M059J (cell line): Measurements from ENCODE around the gene NGDN. TPM values are rescaled to one million over a fixed set of nuclear protein-coding genes. Genes with fewer than 3 reads are reported as not detected.

ENCODE experiments used
- DNase-seq: peaks from one replicate; pipeline ENCODE4 v3.0.0-alpha.2; 2012; ENCODE audit warnings: low read depth
- total RNA-seq: library from RNA; depleted of rRNA; stranded (reverse); fragments of >200 nt; shearing (Covaris generic); gene quantifications from 2 replicates; pipeline ENCODE4 v1.2.3, GENCODE V29; 2014

The NGDN gene
- total RNA-seq, 1 experiment from 2014 or later, result 46.4 TPM

DNA sequence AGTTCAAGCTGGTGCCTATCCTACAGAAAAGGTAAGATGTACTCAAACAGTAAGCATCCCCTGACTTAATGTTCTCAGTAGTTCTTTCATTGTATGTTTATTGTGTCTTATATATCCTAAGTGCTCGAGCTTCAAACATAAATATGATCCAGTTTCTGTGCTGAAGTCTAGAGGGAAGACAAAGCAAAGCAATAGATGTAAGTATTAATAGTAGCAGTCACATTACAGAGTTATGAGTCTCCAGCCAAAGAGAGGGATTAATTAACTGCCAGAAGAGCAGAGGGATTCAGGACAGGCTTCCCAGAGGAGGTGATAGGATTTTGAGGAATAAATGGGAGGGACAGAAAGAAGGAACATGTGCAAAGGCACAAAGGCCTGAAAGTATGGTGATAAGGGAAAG is 1.4 kb downstream of the NGDN start:
- DNase-seq, result no peak

DNA sequence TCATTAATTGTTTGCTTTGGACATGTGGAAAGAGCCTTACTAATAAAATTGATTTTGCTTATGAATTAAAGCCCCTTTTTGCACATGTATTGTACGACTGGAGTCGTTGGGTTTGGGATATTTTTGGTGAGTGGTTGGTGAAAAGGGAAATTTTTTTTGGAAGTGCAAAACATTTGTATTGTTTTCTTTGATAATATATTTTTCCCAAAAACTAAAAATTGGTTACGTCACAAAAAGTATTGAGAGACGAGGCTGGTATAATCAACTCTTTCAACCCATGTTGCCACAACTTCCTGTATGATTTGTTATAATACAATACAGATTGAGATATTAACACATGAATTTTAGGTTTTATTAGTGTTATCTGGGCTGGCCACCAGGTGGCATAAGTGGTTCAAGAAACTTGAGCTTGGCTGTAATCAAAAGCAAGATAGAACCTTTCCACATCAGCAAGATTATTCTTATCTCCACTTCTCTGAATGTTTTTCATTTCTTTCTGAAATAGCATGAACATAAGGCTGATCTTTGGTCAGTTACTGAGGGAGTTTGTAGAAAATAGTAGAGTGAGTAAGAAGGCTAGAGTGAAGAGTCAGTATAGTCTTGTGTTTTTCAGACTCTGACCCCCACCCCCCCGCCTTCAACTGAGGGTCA is 8.7 kb downstream of the NGDN start:
- DNase-seq, result peak; percentile 49

DNA sequence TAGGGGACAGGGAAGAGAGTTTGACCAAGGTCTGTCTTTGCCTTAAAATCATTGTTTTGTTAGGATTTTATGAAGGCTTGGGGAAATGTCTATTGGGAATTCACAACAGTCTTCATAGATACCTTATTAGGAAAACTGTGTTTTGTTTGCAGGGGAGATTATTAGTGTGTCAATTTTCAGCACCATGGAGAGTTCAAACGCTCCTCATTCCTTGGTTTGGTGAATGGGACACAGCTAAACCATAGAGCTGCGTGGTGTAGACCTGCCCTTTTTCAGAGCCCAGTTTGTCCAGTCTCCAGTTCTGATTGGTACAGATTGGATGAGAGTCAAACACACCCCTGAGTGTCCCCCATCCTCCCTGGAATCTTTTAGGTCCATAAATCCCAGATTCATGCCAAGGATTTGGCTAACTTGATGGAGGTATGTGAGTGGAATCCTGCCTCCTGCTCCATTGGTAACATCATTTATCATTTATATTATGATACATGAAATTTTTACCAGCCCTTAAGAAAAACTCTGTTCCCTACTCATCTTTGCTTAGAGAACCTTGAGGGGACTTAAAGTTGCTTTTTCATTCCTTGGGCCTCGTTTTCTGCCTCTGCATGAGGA is 12.0 kb downstream of the NGDN start:
- peak; percentile 40 for DNase-seq

DNA sequence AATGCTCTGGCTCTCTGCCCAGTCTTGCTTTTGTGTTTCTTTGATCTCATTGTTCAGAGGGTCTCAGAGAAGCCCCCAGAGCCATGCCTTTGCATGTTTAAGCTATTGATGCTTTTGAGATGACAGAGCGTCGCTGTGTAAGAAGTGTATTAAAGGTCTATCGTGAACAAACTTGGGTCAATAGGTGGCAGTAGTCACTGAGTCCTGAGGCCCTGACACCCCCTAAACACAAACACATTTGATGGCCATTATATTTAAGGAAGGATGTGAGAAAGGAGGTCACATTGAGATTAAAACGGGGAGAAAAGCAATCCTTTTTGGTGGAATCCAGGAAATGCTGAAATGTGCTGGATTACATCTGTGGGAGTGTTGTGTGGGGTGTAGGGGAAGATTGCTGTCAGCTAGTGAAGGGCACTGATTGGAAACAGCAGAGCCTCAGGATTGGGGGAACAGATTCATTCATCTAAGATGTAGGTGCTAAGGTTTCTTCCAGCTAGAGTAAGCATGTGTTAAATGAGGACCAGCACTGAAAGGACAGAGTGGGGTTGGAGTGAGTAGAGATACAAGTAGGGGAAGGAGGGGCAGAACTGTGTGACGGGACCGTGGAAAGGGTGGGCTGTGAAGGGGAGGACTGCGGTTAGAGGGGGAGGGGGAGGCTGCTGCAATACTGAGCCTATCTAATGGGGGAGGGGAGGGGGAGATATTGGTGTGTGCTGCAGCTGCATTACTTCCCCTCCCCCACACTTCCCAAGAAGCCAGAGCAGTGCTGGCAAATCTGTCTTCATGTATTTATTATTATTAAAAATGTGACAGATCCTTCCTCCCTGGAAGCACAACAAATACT is 12.7 kb downstream of the NGDN start:
- no peak for DNase-seq

DNA sequence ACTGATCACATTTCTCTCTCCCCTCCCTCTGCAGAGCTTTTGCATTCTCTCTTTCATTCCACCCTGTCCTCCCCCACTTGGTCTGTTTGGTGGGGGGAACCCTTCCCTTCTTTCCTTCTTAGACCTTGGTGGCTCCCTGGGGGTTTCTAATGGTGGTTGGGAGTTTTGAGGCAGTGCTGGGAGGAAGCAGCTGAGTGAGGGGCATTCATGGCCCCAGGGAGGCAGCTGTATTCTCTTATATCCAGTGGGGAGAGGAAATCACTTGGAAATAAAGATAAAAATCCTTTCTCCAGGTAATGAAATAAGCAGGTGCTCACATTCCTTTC is 13.3 kb downstream of the NGDN start:
- DNase-seq, result no peak

DNA sequence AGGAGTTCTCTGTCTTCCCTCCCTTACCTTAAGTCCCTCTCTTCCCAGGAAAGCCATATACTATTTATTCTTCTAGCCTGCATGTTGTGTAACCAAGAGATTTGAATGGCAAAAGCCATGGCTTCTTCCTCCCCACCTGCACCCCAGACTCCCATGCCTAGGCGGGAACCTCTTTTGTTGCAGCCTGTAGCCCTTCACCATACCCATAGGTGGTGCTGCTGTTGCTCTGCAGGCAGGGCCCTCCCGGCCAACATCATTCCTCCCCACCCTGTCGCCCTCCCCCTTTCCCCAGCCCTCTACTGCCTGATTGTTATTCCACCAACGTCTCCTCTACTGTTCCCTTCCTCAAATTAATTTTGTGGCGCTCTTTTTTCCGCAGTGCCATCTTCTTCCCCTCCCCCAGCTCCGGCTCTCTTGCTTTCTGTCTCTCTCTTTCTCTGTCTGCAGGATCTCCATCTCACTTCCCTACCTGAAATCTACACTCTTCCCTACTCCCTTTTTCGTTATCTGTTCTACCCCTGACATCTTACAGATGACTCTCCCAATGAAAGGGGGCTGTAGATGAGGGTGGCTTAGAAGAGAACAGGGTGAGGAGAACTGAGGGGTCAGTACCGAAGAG is 13.8 kb downstream of the NGDN start:
- no peak for DNase-seq

DNA sequence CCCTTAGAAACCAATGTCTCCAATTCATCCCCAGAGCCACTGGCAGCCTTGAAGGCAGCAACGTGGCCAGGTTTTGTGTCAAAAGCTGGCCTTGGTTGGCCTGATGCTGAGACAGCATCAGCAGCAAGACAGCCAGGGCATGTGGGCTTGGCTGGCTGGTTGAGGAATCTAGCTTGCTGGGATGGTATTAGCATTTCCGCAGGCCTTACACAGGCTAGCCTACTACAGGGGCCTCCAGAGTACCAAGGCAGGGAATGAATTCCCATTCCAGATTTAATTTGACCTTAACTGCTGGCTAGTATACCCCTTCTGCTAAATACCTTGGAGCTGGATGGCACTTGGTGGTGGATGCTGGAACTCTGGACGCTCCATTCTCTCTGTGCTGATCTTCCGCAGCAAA is 15.8 kb downstream of the NGDN start:
- no peak for DNase-seq

DNA sequence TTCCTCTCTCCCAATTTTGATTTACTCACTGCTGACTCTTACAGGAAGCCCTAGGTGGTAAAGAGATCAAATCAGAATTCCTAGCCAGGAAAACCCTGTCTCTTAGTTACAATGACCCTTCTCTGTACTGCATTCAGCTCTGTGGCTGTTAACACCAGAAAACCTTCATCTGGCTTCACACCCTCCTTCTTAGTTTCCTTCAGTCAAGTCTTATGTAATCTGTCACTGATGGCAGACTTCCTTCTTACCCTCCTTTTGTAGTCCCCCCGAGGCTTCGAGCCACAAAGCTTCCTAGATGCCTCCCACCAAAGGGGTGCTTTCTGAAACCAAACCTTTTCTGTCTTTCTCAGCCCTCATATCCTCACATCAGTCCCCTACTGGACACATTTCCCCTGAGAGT is 16.5 kb downstream of the NGDN start:
- no peak for DNase-seq

DNA sequence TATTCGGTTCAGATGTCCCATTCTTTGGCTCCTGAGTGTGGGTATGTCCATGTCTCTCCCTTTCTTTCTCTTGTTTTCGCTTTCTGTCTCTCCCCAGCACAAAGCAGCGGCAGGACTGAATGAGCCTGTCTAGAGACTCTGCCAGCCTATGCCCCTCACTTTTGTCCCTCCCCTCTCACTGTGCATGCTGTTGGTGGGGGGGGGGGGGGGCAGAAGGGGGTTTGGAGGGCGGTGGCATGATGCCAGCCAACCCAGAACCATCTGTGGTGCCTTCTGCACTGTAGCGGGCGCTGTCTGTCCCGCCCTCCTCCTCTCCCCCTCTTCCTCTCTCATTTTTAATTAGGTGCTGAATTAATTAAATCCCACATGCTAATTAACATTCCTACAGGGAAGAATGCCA is 17.7 kb downstream of the NGDN start:
- no peak for DNase-seq

DNA sequence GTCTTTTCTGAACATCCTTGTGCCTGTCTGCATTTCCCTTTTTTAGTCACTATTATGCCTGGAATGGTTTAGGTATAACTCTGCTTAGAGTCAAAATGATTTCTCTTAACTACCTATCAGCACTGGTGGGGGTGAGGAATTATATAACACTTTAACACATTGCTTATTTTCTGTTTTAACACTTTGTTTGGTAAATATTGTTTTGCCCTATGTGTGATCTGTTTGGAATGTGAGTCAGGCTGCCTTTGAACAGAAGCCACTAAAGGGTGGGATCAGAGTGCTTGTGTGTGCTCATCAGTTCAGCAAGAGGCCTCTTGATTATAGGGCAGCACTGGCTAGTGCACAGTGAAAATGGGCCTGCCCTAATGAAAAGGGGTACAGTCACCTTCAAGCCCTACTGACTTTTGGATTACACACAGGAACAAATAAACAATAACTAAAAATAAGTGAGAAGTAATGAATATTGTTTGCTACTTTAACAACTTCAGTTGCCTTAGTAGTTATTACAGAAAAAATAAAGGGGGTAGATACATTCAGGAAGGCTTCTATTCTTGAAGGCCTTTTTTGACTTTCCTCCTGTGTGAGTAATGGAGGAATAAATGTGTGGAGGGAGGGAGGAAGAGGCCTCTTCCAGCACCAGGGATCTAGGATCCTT is 23.2 kb downstream of the NGDN start:
- DNase-seq, result no peak

DNA sequence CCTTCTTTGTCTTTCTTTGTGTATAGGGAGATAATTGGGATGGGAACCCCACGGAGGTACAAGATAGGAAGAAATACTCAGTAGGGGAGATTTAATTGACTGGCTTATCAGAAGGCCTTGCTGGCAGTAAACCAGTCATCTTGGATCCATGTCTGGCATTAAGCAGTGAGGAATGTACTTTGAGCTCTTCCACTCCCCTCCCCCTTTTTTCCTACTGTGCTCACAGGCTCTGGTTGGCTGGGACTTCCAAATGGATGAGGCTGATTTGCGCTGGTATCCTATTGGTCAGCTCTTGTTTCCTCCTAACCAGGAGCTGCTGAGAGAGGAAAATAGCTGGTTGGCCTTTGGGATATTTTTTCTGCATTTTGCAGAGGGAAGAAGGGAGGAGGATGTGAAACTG is 24.7 kb downstream of the NGDN start:
- no peak for DNase-seq

DNA sequence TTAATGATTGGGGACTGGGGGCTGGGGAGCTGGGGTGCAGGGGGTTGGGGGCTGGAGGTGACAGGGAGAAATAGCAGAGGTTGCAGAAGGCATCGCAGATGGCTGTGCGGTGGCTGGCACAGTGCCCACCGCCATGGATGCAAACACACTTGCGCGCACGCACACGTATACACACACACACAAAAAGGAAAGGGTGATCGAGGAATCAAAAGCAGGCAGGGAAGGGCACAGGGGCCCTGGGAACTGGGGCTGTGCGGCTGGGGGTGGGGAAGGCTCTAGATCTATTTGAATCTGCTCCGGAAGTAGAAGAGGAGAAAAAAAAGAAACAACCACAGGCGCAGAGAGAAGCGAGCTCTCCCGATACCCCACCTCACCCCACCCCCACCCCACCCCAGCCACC is 42.7 kb downstream of the NGDN start:
- DNase-seq, result no peak

DNA sequence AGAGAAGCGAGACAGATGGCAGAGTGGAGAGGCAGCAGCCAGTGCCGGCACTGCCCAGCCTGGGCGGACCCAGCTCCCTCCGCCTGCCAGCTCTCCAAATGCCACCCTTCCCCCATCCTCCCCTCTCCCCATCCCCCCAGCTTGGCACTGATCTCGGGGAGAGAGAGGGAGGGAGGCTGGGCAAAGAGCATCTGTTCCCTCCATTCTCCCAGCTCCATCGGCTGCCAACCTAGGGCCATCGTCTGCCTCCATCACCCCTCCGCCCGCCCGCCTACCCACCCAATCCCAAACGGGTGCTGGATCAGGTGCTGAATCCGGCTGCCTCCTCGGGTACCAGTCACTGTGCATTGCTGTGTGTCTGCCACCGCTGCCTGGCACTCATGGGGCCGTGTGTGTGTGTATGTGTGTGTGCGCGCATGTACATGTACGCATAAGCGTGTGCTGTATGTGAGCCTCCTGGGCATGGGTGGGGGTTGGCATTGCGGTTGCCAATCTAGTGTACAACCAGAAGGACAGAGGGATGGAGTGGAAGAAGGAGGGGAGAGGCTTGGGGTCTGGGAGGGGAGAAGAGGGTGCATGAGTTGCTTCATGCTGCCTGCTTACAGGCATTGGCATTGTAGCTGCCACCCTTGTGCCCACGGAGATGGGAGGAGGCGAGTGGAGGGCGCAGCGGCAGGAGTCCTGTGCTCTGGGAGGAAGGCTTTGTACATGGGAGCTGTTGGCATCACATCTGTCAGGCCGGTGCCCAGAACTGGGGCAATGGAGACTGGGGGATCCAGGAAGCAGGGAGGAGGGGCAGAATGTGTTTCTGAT is 43.7 kb downstream of the NGDN start:
- DNase-seq, result no peak

DNA sequence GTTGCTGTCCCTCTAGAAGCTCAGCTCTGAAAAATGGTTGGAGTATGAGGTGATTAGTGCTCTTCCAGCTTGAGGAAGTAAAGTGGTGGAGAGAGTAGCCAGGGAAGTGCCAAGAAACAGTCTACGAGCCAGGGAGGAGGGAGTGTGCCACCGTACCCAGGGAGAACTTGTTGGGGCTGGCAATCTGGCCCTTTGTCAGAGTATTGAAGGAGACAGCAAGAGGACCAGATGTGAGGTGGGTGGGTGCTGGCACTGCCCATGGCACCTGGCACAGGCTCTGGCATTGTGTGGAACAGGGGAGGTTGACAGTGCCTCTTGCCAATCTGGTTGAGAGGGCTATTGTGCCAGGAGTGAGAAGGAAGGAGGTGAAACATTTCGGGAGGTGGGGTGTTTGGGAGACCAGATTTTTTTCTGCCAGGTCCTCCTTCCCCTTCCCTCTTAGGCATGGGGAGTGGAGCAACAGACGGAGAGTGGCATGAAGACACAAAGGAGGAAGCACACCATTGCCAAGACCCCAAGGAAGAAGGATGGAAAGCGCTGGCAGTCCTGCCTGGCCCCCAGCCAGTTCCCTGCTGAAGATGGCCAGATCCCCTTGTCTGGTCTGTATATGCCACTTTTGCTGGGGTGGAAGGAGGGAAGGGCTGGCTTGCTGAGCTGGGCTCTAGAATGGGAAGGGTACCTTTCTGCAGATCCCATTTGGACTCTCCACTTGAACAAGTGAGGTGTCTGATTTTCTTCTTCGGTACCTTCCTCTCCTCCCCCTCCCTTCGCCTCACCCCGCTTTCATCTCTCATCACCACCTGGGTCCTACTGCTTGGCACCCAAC is 44.5 kb downstream of the NGDN start:
- DNase-seq, result no peak

DNA sequence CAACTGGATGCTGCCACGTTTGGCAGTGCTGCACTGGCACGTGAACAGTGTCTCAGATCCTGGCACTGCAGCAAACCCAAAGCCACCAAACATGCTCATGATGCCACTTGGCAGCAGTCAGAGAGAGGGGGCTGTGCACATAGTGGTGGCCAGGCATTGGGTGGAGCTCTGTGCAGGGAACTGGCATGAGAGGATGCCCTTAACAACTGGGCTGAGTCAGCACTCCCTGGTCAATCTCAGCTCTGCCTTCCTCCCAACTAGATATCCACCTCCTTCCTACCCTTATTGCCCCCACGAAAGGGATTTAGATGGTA is 45.1 kb downstream of the NGDN start:
- no peak for DNase-seq

DNA sequence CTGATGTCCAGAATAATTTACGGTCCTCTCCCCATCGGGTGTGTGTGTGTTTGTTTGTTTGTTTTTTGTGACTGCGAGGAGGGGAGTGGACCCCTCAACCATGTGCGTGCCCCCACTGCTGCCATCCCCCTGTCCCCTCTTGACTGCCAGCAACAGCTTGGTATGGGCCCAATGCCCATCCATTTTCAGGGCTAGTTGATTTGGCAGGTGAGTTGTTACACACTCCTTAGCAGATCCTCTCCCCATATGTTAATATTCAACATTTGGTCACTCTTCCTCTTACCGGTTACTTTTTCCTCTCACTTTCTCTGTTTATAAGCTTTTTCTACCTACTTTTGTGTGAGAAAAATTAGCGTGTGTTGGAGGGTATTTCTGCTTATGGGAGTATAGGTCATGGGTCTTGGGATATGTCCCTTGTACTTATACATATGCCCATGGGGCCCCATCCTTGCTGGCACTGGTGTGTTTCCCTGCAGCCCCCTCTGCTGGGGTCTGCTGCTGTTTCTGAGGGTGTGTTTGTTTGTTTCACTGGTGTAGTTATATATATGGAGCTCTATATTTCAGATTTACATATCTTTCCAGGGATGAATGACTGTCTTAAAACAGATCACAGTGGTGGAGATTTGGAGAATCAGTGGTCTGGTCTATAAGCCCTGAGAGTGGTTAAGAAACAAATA is 48.3 kb downstream of the NGDN start:
- no peak for DNase-seq

DNA sequence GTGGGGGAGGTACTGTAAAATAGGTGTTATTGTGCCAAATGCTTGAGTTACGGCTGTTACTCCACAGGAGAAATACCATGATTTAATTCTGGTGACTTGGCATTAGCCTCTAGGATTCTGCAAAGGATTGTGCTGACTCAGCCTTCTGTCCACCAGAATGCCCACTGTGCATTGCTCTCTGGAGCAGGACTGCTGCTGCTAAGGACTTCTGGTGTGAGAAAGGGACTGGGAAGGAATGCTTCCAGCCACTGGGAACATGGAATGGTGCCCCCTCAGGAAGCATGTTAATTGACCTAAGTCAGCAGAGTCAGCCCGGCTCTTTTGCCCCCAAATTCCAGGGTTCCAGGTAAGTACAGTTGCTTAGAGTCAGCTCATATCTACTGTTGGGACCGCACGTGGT is 49.2 kb downstream of the NGDN start:
- DNase-seq, result no peak

DNA sequence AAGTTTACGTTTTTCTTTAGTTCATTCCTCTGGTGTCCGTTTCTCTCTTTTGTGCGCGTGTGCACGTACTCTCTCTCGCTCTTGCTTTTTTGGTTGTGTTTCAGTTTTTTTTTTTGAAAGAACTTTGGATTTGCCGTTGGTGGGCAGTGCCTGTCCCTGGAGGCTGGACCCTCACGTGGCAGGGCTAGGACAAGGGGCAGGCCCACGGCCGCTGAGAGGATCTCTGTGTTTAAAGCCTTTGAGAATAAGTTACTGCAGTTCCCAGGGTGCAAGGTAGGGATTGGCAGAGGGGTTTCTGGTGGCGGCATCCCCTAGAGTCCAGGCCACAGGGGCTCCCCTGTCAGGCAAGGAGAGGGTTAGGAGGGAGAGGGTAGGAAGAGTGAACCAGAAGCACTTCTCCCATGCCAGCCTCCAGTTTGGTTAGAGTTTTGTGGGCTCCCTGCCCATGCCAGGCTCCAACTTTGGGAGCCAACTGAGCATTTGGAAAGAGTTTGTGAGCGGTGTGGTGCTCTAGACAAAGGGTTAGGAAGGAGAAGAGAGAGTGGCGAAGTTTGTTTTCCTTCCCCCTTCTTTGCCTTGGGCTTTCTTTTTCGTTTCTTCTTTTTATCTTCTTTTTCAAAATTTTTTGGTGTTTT is 51.5 kb downstream of the NGDN start:
- DNase-seq, result no peak

DNA sequence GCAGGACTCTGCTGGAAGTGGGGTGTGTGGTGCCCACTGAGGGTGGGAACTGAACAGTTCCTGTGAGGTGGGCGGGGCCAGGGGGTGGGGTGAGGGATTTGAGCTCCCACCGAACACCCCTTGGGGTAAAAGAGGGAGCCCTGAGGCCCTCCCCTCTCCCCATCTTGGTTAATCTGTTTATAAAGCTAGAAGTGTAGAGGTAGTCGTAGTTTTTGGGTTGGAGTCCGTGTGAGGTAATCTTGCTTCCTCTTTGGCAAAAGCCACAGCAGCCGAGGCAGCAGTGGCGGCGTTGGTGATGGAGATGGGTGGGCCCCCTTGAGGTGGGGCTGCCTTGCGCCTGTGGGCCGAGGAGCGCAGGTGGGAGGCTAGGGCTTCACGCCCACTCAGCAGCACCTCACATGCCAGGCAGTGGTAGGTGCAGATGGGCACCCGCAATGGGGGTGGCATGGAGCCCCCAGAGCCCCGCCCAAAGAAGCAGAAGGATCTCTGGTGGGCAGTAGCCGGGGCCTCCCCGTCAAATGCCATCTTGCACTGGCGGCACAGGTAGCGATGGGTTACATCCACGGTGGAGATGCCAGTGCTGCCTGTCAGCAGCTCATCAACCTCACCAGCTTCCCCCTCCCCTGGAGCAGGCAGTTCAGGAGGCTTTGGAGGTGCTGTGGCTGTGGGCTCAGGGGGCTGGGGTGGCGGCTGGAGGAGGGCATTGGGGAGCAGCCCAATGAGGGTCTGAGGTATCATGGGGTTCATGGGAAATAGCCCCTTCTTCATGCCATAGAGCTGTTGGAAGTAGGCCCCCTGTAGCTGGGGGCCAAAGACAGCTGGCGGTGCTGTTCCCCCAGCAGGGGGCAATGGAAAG is 52.5 kb downstream of the NGDN start:
- DNase-seq, result no peak
